ENCODE results near the gene ST3GAL6. TPM values are rescaled to one million over a fixed set of nuclear protein-coding genes. Genes with fewer than 3 reads are reported as not detected.
A peak's percentile ranks its signal among the peaks of the same experiment; 100 is the strongest.

The ST3GAL6 gene
- total and polyA plus RNA-seq, 2 of the 8 experiments (the other 6 are each of a cell fraction or from before 2014, with no cell fraction given) = 3.3 to 6.1 TPM

- no peak overlapping the region for H2BK120ac ChIP-seq (replicated peaks; ENCODE audit: low read depth, low read length)
- no peak overlapping the region for H3K9ac ChIP-seq (replicated peaks in 1 of 4; ENCODE audit: extremely low read depth in 1 of 4, low read depth in 3 of 4, low read length in 3 of 4)
- 89% methylated on average over 5 of the region's 5 CpGs; no CpG with 5 or more reads in 1 of the 2 experiments for WGBS, 2 experiments (ENCODE audit: extremely low coverage in 1 of 2, insufficient coverage in 1 of 2, insufficient read length in 1 of 2, insufficient replicate concordance in 2 of 2, low coverage in 1 of 2, low lambda C conversion rate in 2 of 2, missing lambda C conversion rate in 1 of 2)
- H3K14ac ChIP-seq (ENCODE audit: insufficient read length) = no peak overlapping the region
- no peak overlapping the region for H4K91ac ChIP-seq (replicated peaks; ENCODE audit: insufficient read length, low read length)
- H3K27ac ChIP-seq (ENCODE audit: low read depth, low read length) = no peak overlapping the region
- peak in 2 of 3 experiments; percentile 24 to 33; a peak in 2 of 4 replicates for TF ChIP-seq CTCF (IDR thresholded peaks at IDR 0.05; ENCODE audit: control extremely low read depth in 1 of 3, insufficient read depth in 1 of 3, low read depth in 1 of 3, low read length in 3 of 3)
- TF ChIP-seq RAD21 (IDR thresholded peaks at IDR 0.05 in 1 of 2, conservative IDR thresholded peaks at IDR 0.05 in 1 of 2; ENCODE audit: low read depth in 2 of 2, low read length in 2 of 2) = peak in 1 of 2 experiments; percentile 61
- TF ChIP-seq NRF1 (IDR thresholded peaks at IDR 0.05; ENCODE audit: low read depth, low read length) = no peak
- no peaks in the 10 kb centered on the region; a peak in 1 of 7 replicates for H3K4me1 ChIP-seq (replicated peaks in 1 of 4; ENCODE audit: control insufficient read depth in 3 of 4, insufficient read depth in 4 of 4, low read length in 3 of 4)
- H4K20me1 ChIP-seq (replicated peaks in 1 of 2; ENCODE audit: control insufficient read depth in 1 of 2, insufficient read depth in 2 of 2, low read length in 2 of 2) = peaks cover 0 to 2% of the 10 kb centered on the region in 2 experiments
- POLR2A ChIA-PET (ENCODE audit: partially characterized antibody) = interaction anchor here (0.9 kb wide), 1 partner anchor 210 kb away, joined by 3 read pairs; no protein-coding TSS in a partner anchor
- no peaks in the 10 kb centered on the region for H3K9me3 ChIP-seq (ENCODE audit: insufficient read depth in 2 of 2, low read depth in 1 of 2, low read length in 1 of 2)
- H3K4me3 ChIP-seq (ENCODE audit: extremely low read depth in 1 of 4, insufficient read depth in 2 of 4, low read depth in 3 of 4, low read length in 4 of 4) = no peak overlapping the region
- no peak overlapping the region for H2AK5ac ChIP-seq (ENCODE audit: low read depth, low read length)
- no peak overlapping the region for H3K4ac ChIP-seq (replicated peaks; ENCODE audit: insufficient read length, low read depth, low read length)
- H3K23ac ChIP-seq (ENCODE audit: insufficient read length) = no peak overlapping the region
- no peak overlapping the region for H2BK15ac ChIP-seq (ENCODE audit: low read length)
- DNase-seq (ENCODE audit: low read depth in 1 of 2, low spot score in 2 of 2) (no peak), FAIRE-seq (no peak)
- H3K79me2 ChIP-seq (ENCODE audit: control insufficient read depth in 1 of 2, insufficient read depth in 2 of 2, low read length in 2 of 2) = no peaks in the 10 kb centered on the region
- H3K36me3 ChIP-seq (ENCODE audit: control insufficient read depth in 2 of 4, insufficient read depth in 4 of 4, low read length in 3 of 4) = peaks cover 0 to 32% (median 12%) of the 10 kb centered on the region in 4 experiments; a peak in 7 of 8 replicates
- H3K79me1 ChIP-seq (ENCODE audit: low read depth, low read length) = no peaks in the 10 kb centered on the region
- H2AFZ ChIP-seq (ENCODE audit: low read length) = no peak overlapping the region
- no peaks in the 10 kb centered on the region for H3K27me3 ChIP-seq (replicated peaks in 1 of 4; ENCODE audit: control insufficient read depth in 3 of 4, extremely low read depth in 1 of 4, insufficient read depth in 3 of 4, low read length in 3 of 4)
- no peak overlapping the region for H4K5ac ChIP-seq (ENCODE audit: insufficient read length, low read depth, low read length)
- no peak overlapping the region for H3K18ac ChIP-seq (ENCODE audit: extremely low read depth, low read length)
- H4K8ac ChIP-seq (ENCODE audit: extremely low read depth, insufficient read depth, low read length) = no peak overlapping the region
- no peak overlapping the region for H2BK20ac ChIP-seq (ENCODE audit: low read length)
- no peak overlapping the region for H3K56ac ChIP-seq (replicated peaks; ENCODE audit: insufficient read length, low read depth, low read length)
- no peak overlapping the region for H2BK5ac ChIP-seq (ENCODE audit: low read depth, low read length)
- CTCF ChIA-PET (ENCODE audit: partially characterized antibody) = interaction anchor here (0.7 to 7.5 kb wide), 15 partner anchors 11 to 219 kb away, joined by 3 to 146 read pairs (median 4); partner anchors contain the start of gene CPOX
- no peak overlapping the region for H3K4me2 ChIP-seq (ENCODE audit: insufficient read depth in 1 of 2, low read depth in 2 of 2, low read length in 2 of 2)
- H3K23me2 ChIP-seq (ENCODE audit: low read depth, low read length) = no peaks in the 10 kb centered on the region
- H2BK12ac ChIP-seq (ENCODE audit: low read depth, low read length) = no peak overlapping the region
Observed at GRCh38 chr3:98812851-98813374, 49.8 kb downstream of the ST3GAL6 start.
